Stimulated activated CD4-positive, alpha-beta T cell treated with anti-CD3 and anti-CD28 coated beads, Interleukin-2, amount 100 ng/mL, for 48 hours (primary cell): ENCODE results near the gene TRABD2B.

Experiments used
- DNase-seq, 2 donors: peaks; one replicate each; pipeline ENCODE4 v3.0.0-alpha.2; 2020

Gene TRABD2B

DNA sequence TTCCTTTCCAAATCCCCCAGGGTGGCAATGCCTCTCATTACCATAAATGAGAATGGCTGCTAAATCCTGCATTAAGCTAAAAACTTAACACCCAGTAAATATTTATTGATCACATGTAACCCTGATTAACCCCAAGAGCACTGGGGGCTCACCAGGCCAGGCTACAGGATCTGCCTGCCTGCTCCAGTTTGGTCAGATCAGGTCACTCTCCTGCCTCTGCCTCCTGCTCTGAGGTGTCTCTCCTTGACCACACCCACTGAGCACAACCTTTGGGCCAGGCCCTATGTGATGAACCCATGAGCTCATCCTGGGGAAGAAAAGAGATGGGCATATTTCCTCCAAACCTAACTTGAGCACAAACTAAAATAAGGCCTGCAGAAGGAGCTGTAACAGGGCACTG, 93.5 kb downstream of the TRABD2B start:
- no peak for DNase-seq

DNA sequence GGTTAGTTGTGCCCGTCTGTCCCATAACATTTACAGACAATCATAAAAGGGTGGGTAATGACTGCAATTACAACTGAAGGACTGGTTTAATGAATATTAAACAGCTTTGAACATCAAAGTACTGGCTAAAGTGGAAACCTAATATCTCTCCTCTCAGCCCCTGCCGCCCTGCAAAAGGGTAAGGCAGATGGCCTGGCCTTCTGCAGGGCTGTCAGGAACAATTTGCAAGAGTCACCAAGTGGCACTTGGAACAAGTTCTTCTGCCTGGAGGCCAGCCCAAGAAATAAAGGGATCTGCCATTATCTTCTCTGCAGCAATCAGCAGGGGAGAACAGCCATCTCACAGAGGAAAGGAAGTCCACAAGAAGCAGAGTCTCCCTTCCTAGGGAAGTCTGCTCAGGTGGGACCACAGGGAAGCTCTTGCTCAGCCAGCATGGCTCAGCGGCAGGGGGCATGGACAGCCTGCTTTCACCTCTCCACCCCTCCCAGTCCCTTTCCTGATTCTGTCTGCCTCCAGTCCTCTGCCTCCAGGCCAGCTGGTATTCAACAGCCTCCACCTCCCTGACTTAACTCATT, 96.1 kb downstream of the TRABD2B start:
- no peak for DNase-seq

DNA sequence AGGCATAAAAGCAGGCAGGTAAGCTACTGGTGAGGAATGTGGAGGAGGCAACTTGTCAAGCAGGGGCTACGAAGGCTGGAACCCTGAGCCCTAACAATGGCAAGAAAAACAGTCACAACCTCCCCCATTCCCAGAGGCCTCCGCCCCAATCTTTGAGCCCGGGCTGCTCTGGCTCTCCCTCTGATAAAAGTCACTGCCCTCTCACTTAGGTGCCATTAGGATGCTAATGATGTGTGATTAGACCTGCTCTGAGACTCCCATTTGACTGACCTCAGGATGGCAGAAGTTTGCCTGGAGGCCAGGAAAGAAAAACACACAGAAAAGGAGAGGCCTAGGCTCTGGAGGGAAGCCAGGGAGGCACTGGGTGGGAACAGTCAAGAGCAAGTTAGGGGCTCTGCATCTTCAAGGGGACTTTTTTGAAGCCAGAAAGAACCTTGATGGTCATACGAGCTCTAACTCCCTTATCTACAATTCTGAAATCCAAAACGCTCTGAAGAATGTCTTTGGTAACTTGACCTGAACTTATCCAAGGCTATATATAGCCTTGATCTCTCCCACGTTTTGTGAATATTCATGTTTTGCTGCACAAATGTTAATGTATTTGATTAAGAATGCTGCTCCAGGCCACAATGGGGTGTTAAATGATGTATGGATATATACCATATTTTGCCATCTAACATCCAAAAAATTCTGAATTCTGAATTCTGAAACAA, 98.9 kb downstream of the TRABD2B start:
- DNase-seq: no peak

DNA sequence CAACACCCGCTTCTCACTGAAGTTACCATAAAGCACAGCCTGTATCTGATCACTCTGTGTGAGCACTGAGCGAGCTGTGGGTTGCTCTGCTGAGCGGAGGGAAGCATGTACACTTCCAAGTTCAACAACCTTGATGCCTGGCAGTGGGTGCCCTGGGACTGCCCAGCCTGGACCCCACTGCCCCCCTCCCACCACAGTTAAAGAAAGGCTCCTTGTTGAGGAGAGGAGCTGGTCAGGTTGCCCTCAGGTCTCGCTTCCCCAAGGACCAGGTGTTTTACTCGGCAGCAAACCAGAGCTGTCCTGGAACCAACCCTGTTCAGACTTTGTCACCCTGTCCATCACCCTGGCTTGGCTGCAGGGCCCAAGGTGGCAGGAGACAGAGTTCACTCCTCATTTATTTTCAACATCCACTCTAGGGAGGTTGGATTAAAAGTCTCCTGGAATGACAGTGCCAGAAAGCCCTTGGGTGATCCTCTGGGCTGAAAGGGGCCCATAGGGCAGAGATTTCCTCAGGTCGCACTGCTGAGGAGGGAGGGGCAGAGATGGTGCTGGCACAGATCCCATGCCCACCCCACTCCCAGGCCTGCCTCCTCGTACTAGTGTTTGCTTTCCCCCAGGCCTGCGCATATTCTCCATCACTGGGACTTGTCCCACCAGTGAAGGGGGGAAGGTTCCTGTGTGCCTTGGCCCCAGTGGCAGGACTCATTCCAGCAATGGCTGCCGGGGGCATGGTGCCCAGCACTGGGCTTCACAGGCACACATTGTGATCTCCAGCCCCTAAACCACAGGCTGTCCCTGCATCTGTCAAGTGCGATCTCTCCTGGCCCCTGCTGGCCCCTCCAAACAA, 101.7 kb downstream of the TRABD2B start:
- DNase-seq: no peak

DNA sequence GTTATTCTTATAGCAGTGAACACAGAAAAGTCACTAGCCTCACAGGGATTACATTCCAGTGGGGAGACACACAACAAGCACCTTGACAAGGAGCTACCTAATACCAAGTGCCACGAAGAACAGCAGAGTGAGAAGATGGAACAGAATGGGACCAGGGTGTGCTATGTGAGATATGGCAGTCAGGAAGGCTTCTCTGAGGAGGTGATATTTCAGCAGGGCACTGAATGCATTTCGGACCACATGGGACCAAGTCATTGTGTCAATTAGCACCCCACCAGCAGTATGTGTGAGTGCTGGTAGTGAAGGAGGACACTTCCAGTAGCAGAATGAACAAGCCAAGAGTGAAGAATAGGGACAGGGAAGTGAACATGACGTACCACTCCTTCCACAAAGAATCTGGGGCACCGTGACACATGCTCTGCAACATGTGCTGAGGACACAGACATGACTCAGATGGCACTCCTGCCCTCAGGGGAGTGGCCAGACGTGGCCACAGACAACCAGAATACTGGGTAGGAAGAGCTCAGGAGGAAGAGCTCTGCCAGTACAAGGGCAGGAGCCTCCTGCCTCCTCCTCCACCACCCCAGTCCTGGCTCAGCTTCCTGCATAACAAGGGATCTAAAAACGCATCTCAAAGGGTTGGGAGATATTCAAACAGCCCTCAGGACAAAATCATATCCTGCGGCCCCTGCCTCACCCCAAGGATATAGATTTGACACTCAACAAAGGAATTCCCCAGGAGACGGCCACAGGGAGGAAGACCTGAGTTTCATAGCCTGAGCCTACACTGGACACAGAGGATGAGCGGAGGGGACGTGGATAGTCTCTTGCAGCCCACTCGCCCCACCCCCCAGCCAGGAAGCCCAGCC, 102.5 kb downstream of the TRABD2B start:
- no peak for DNase-seq

DNA sequence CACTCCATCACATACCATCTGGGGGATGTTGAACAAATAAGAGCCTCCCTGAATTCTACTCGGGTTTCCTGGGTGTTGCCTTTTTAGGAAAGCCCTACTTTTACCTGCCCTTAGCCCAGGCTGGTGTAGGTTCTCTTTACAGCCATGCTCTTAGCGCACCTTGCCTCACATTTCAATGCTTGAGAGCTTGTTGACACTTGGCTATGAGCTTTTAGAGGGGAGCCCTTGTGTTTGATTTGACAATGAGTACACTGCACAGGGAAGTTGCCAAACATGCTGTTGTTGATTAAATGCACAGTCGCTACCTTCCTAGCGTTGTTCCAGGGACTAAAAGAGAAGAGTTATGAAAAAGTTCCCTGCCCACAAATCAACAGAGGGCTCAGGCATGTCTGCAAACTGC, 103.8 kb downstream of the TRABD2B start:
- no peak for DNase-seq

DNA sequence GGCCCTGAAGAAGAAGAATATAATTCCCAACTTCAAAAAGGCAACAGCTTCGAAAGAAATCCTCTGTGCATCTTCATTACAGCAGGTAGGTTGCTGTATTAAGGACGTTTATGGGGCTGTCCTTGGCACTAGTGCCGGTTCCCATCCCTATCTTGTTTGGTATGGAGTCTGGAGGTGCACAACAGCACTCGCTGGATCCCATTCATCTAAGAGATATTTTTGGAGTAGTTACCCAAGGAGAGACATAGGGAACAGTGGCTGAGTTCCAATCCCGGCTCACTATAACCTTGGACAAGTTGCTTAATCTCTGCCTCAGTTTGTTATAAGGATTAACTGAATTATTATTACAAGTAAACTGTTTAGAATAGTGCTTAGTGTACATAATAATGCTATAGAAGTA, 106.4 kb downstream of the TRABD2B start:
- DNase-seq: no peak

DNA sequence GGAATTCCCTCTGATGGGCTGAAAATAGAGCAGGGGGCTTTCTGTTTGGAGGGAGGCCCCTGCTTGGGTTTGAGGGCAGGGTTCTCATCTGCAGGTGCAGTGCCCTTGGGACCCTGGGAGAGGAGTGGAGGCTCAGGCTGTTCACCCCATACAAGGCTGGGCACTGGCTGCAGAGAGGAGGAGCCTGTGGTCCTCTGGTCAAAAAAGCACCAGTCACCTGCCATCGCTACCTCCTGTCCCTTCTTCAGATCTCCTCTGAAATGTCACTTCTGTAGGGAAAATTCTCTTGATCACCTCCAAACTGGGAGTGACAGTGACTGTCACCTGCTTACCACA, 108.9 kb downstream of the TRABD2B start:
- DNase-seq: no peak

DNA sequence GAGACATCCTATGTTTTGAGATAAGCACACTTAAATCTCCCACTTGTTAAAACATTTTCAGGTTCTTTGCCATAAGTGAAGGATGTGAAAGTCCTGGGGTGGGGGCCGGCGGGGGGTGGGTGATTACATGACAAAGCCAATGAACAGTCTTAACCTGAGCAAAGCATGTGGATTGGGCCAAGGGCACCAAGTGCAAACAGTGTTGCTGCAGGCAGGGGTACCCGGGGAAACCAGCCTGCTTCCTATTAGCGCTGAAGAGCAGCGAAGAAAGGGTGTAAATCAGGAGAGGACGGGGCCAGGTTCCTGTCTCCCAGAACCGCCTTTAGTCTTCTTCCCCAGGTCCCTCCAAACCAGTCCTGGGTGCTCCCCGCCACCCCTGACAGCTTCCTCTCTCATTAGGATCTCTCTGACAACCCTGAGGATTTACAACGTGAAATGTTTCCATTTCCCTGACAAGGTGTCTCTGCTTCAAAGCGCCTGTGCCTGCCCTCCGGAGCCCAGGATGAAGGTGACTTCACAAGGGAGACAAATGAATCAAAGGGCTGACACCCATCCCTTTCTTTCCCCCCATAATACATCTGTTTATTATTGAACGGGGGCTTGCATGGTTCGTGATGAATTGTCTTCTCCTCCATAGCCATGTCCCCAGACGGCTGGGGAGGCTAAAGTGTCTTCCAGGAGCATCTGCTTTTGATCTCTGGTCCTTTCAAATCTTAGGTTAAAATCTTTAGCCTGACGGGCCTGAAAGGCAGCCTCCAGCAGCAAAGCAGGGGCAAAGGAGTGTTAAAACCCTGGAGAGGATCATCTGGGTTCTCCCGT, 109.5 kb downstream of the TRABD2B start:
- DNase-seq: no peak

DNA sequence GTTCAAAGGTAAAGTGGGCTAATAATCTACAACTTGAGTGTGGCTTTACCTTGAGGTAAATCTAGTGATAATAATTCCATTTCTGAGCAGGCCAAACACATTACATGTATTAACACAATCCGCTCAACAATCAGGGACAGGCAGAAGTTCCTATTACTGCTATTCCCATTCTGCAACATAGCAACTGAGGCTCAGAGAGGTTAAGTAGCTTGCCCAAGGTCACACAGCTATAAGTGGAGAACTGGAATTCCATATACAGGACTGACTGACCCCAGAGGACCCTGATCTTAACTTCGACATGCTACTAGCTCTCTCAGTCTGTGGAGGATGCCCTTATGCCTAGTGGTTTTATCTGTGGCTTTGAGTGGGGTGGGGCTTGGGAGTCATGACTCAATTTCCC, 110.1 kb downstream of the TRABD2B start:
- DNase-seq: no peak

DNA sequence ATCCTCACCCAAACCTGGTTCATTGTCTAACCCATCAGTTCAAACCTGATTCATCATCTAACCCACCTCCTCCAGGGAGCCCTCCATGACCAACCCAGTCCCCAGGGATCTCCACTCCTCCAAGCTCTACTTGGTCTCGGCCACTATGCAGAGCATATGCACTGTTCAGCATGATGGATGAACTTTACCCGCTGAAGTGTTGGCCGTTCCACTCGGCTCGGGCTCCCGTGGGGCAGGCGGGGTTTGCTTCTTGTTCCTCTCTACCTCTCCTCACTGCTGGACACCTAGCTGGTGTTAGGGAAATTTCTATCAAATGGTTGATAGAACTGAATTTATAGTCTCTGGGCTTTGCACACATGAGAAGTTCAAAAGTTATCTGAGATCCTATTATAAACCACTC, 111.0 kb downstream of the TRABD2B start:
- no peak for DNase-seq

DNA sequence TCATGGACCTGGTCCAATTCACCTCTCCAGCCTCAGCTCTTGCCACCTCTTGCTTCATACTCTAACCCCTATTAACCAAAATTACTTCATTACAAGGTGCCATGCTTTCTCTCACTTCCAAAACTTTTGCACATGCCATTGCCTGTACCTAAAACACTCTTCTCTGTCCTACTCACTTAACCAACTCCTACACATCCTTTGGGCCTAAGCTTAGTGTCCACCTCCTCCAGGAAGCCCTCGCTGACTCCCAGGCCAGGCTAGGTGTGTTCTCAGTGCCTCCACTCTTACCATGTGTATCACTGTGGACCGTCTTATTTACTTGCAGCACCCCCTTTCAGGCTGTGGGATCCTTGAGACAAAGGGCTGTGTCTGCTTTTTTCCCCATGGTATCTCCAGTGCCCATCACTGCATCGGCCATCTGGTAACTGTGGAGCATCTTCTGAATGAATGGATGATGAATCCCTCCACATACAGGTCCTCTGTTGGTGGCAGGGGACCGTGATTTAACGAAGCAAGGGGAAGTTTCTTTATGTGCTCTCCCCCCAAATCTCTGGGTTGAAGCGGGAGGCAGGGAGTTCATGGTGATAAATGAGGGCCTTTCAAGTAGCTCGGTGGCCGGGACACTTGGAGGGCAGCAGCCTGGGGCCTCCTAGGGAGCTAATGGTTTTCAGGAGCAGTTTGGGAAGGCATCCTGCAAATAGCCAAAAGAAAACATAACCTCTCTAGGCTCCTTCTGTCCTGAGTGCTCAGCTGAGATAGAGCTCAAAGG, 111.9 kb downstream of the TRABD2B start:
- no peak for DNase-seq

DNA sequence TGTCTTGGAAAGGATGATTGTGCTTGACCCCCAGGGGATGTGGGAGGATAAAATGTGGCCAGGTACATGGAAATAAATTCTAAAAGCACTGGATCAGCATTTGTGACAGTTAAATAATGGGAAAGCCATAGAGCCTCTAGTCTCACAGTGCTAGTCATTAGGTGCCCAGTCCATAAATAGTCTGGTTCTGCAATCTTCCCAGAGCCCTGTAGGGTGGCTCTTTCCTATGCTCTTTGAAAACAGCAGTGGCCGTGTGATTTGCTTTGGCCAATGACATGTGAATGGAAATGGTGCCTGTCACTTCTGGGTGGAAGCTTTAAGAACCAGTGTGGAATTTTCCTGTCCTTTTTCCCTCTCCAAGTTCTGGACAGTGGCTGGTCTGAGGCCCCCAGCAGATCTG, 113.2 kb downstream of the TRABD2B start:
- no peak for DNase-seq

DNA sequence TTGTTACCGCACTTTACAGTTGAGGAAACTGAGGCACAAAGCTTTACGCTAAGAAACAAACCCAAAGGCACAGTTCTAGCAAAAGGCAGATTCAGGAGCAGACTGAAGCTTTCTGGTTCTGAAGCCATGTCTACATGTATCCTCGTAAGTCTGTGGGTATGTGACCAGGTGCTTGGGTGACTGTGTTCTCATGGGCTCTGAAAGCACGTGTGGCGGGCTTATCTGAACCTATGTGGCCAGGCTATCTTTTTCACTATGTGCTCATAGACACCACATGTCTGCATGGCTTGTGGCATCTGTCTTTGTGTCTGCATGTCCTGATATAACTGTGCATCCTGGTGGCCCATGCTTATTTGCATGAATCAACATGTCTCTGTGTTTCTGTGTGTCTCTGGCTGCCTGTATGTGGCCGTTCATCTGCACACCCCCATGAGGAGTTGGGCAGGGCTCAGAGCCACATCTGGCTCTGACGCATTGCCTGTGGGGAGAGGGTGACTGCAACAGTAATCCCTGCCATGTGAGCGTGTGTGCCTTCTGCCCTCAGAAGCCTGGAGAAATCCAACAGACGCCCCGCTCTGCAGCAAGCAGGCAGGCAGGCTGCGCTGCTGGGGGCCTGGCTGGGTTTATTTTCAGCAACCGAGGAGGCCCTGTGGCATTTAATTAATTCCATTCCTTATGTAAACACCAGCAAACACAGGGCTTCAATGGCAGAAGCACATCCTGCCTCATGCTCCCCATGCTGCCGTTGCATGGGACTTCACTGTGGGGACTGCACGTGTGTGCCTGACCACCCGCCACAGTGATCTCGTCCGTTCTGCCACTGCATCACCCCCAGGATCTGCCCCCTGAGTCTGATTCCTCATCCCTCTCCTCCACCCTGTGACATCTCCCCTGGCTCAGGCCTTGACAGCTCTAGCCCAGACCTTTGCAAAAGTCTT, 115.4 kb downstream of the TRABD2B start:
- DNase-seq: no peak

DNA sequence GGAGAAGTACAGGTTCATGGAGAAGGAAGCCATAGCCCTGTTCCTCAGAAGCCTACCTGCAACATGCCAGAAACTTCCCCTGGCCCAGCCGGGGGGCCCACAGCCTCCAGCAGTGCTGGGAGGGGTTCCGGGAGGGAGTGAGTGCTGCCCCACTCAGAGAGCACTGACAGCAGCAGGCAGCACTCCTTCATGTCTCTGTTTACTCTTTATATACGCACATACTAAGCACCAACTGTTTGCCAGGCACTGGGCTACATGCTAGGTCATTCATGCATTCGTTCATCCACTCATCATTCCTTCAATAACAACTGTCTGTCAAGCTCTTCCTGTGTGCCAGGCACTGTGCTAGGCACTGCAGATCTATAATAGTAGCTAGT, 120.6 kb downstream of the TRABD2B start:
- DNase-seq: no peak

DNA sequence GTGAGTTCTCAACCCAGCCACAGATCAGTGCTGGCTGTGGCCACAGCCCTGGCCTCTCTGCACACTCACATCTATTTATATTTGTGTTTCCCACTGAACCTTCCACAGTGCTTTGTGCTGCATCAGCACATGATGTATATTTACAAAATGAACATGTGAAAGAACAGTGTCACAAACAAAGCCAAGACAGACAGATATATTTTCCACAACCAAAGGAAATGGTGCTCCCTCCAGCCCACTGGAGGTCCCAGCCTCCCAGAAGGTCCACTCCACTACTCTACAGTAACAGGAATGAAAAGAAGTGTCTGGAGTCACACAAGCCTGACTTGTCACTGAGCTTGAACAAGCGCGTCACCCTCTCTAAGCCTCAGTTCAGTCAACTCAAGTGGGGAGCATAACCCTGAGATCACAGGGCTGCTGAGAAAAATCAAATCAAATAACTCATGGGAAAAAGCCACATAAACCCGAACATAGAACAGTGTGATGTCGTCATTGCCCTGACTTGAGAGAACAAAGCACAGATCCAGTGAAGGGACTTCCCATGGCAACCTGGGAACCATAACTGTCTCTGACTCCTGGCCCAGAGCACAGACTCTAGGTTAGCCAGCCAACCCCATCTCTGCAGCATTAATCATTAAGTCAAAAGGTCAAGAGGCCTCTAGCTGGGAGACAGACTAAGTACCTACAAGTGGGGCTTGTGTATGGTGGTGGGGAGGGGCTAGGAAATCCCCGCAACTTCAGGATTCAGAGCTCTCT, 121.2 kb downstream of the TRABD2B start:
- DNase-seq: no peak

DNA sequence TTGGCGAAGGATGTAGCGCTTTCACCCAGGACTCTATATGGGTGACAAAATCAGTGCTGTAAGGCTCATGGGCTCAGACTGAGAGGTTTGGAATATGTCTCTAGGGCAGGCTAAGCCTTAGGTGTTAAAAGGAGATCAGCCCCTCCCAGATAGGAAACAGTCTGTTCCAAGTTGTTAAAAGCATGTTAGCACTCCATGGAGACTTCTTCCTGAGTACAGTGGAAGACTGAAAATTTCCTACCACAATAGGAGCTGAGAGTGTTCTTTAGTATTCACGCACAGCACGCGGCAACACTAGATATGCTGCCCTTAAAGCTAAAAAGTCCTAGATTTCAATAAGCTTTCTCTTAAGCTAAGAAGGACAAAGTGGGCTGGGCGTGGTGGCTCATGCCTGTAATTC, 122.1 kb downstream of the TRABD2B start:
- no peak for DNase-seq

DNA sequence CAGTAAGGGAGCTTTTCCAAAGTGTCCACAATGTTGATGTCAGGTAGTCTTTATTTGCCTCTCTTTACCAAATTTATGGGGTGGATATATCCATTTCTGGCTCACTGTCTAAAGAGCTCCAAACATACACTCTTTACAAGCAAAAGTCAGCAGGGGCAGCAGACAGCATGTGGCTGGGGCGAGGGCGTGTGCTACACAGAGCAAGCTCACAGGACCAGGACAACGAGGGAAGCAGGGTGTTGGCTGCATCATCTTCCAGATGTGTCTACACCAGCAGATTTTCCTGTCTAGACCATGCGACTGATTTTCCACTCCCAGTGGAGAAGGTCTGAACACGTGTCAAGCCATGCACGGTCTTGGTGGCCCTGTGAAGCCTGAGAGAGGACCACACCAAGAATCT, 123.8 kb downstream of the TRABD2B start:
- DNase-seq: no peak

DNA sequence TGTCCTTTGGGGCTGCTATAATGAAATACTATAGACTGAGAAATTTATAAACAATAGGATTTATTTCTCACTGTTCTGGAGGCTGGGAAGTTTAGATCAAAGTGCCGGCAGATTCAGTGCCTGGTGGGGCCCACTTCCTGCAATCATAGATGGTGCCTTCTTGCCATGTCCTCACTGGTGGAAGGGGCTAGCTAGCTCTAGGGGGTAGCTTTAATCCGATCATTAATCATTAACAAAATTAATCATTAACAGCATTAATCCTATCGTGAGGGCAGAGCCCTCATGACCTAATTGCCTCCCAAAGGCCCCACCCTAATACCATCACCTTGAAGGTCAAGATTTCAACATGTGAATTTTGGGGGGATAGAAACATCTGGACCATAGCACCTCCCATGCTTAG, 124.3 kb downstream of the TRABD2B start:
- DNase-seq: no peak
